Stimulated activated effector memory CD8-positive, alpha-beta T cell treated with anti-CD3 and anti-CD28 coated beads, Interleukin-12 subunit alpha, Interleukin-12 subunit beta, amount 100 ng/mL, for 72 hours (primary cell): ENCODE data around the gene DUSP16.

ENCODE experiments used
- ATAC-seq: fragments of 150-1000 bp; cut with Tn5 transposase; 2 replicates; pipeline ENCODE4 v1.10.0; 2021
- DNase-seq, 2 donors: peaks; one replicate each; pipeline ENCODE4 v3.0.0; 2021 to 2022; ENCODE audit warnings: low spot score in 2 of 2
- H3K27ac Mint-ChIP-seq: one replicate; pipeline ENCODE4 v1.8.0; 2022; ENCODE audit warnings: mild to moderate bottlenecking, mixed read lengths
- H3K36me3 Mint-ChIP-seq: one replicate; pipeline ENCODE4 v1.8.0; 2022; ENCODE audit warnings: mild to moderate bottlenecking, mixed read lengths
- H3K4me1 Mint-ChIP-seq: one replicate; pipeline ENCODE4 v1.8.0; 2022; ENCODE audit warnings: mixed read lengths
- H3K4me3 Mint-ChIP-seq: one replicate; pipeline ENCODE4 v1.8.0; 2022; ENCODE audit warnings: mild to moderate bottlenecking, mixed read lengths
- H3K9me3 Mint-ChIP-seq: one replicate; pipeline ENCODE4 v1.8.0; 2022; ENCODE audit warnings: mixed read lengths

The DUSP16 gene

DNA sequence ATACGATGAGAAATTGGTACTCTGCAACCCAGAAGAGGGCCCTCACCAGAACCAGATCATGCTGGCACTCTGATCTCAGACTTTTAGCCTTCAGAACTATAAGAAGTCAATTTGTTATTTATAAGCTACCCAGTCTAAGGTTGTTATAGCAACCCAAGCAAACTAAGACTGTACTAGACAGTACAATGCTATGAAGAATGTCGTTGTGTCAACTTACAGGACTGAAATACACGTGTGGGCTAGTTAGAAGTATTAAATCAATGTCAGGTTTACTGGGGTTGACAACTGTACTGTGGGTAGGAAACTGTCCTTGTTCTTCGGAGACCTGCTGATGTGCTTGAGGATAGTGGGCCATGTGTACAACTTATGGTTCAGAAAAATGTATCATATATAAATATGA, 19.7 kb downstream of the DUSP16 start:
- Mint-ChIP-seq H3K9me3 (no peaks in the 10 kb centered on the region), H3K4me1 (peaks cover 15% of the 10 kb centered on the region), H3K36me3 (peaks cover 44% of the 10 kb centered on the region), H3K4me3 (no peak overlapping the region), H3K27ac (no peak overlapping the region)
- DNase-seq (no peak), ATAC-seq (no peak)

- no peak overlapping the region for H3K27ac Mint-ChIP-seq
- H3K4me3 Mint-ChIP-seq, result no peak overlapping the region
- peaks cover 11% of the 10 kb centered on the region for H3K4me1 Mint-ChIP-seq
- peaks cover 40% of the 10 kb centered on the region for H3K36me3 Mint-ChIP-seq
- DNase-seq (no peak), ATAC-seq (no peak)
- no peaks in the 10 kb centered on the region for H3K9me3 Mint-ChIP-seq
These were observed 20.4 kb downstream of the DUSP16 start for GRCh38 chr12:12542286-12542685.

DNA sequence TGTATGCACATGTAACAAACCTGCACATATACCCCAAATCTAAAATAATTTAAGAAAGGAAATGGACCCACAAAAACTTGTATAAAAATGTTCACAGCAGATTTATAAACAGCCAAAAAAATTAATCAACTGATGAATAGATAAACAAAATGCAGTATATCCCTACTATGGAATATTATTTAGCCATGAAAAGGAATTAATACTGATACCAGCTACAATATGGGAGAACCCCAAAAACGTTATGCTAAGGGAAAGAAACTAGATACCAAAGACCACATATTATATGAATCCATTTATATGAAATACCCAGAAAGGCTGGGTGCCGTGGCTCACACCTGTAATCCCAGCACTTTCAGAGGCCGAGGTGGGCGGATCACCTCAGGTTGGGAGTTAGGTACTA, 20.9 kb downstream of the DUSP16 start:
- peaks cover 11% of the 10 kb centered on the region for H3K4me1 Mint-ChIP-seq
- H3K9me3 Mint-ChIP-seq, result no peaks in the 10 kb centered on the region
- DNase-seq (no peak), ATAC-seq (no peak)
- no peak overlapping the region for H3K27ac Mint-ChIP-seq
- H3K4me3 Mint-ChIP-seq, result no peak overlapping the region
- H3K36me3 Mint-ChIP-seq, result peaks cover 35% of the 10 kb centered on the region

GRCh38 chr12:12540261-12541013, 22.2 kb downstream of the DUSP16 start:
- H3K27ac Mint-ChIP-seq, result no peak overlapping the region

GRCh38 chr12:12539028-12539810, 23.4 kb downstream of the DUSP16 start:
- Mint-ChIP-seq H3K9me3 (no peaks in the 10 kb centered on the region), H3K27ac (no peak overlapping the region), H3K4me3 (no peak overlapping the region), H3K4me1 (peaks cover 15% of the 10 kb centered on the region), H3K36me3 (peaks cover 31% of the 10 kb centered on the region)
- DNase-seq, result no peak
- ATAC-seq, result no peak

More at GRCh38 chr12:12540261-12541013, 22.2 kb downstream of the DUSP16 start:
- H3K4me1 Mint-ChIP-seq, result peaks cover 14% of the 10 kb centered on the region
- H3K36me3 Mint-ChIP-seq, result peaks cover 21% of the 10 kb centered on the region
- ATAC-seq (no peak), DNase-seq (no peak)
- H3K9me3 Mint-ChIP-seq, result no peaks in the 10 kb centered on the region
- H3K4me3 Mint-ChIP-seq, result no peak overlapping the region

GRCh38 chr12:12538535-12538934, 24.1 kb downstream of the DUSP16 start:
- DNase-seq, result no peak
- Mint-ChIP-seq H3K9me3 (no peaks in the 10 kb centered on the region), H3K4me1 (peaks cover 15% of the 10 kb centered on the region), H3K4me3 (no peak overlapping the region), H3K27ac (no peak overlapping the region), H3K36me3 (peaks cover 31% of the 10 kb centered on the region)
- no peak for ATAC-seq

DNA sequence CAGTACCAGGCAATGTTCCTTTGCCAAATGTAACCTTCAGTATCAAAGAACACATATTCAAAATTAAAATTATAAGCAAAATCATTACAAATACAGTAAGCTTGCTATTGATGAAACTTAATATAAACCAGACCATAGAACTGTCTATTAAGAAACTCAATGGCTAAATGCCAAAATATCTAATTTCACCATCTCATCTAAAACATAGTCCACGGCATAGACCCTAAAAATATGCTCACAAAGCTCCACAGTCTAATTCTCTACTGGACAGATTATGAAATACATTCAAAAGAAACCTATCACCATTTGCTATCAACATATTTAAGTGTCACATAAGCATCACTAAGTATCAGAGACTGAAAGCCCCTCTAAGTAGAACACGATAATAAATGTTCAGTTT, 25.2 kb downstream of the DUSP16 start:
- Mint-ChIP-seq H3K36me3 (peaks cover 31% of the 10 kb centered on the region), H3K4me1 (peaks cover 15% of the 10 kb centered on the region), H3K4me3 (no peak overlapping the region), H3K27ac (no peak overlapping the region), H3K9me3 (no peaks in the 10 kb centered on the region)
- ATAC-seq (no peak), DNase-seq (no peak)

- Mint-ChIP-seq H3K36me3 (peaks cover 22% of the 10 kb centered on the region), H3K4me3 (no peak overlapping the region), H3K4me1 (peaks cover 4% of the 10 kb centered on the region), H3K27ac (no peak overlapping the region), H3K9me3 (no peaks in the 10 kb centered on the region)
- DNase-seq (no peak), ATAC-seq (no peak)
These were observed 27.7 kb downstream of the DUSP16 start for GRCh38 chr12:12534975-12535374.

- DNase-seq (no peak), ATAC-seq (no peak)
- Mint-ChIP-seq H3K9me3 (no peaks in the 10 kb centered on the region), H3K4me1 (peaks cover 8% of the 10 kb centered on the region), H3K27ac (peak overlapping the region; percentile 72), H3K36me3 (peaks cover 22% of the 10 kb centered on the region), H3K4me3 (no peak overlapping the region)
These were observed 28.3 kb downstream of the DUSP16 start for GRCh38 chr12:12534166-12534866.

DNA sequence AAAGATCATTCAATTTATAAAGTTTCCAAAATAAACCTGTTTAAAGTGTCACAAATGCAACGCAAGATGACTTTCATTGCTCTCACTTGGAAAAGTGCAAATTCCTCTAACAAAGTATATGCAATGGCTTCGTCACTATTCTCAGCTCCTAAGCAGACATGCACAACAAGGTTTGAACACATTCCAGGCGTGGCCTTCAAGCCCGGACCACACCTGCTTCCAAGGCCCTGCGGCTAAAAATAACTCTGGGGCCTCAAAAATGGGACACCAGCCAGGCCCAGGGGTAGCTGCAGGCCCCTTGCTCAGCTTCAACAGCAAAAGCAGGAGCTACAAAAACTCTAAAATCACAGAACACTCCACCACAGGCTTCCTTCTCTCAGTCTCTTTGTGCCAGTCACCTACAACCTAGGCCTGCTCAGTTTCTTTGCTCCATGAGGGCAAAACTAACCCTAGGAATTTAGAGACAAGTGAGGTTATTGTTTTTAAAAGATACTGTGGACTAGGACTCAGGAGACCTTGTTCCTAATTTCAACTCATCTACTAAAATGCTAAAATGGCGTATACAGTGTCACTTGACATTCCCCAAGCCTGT, 29.3 kb downstream of the DUSP16 start:
- no peak overlapping the region for H3K4me3 Mint-ChIP-seq
- H3K9me3 Mint-ChIP-seq, result no peaks in the 10 kb centered on the region
- peak overlapping the region; percentile 72 for H3K27ac Mint-ChIP-seq
- DNase-seq (no peak), ATAC-seq (no peak)
- peaks cover 22% of the 10 kb centered on the region for H3K36me3 Mint-ChIP-seq
- H3K4me1 Mint-ChIP-seq, result peaks cover 14% of the 10 kb centered on the region

- ATAC-seq, result no peak
- Mint-ChIP-seq H3K36me3 (peaks cover 22% of the 10 kb centered on the region), H3K4me1 (peaks cover 28% of the 10 kb centered on the region), H3K9me3 (no peaks in the 10 kb centered on the region), H3K4me3 (no peak overlapping the region), H3K27ac (no peak overlapping the region)
- no peak for DNase-seq
These were observed 31.5 kb downstream of the DUSP16 start for GRCh38 chr12:12531194-12531593.

DNA sequence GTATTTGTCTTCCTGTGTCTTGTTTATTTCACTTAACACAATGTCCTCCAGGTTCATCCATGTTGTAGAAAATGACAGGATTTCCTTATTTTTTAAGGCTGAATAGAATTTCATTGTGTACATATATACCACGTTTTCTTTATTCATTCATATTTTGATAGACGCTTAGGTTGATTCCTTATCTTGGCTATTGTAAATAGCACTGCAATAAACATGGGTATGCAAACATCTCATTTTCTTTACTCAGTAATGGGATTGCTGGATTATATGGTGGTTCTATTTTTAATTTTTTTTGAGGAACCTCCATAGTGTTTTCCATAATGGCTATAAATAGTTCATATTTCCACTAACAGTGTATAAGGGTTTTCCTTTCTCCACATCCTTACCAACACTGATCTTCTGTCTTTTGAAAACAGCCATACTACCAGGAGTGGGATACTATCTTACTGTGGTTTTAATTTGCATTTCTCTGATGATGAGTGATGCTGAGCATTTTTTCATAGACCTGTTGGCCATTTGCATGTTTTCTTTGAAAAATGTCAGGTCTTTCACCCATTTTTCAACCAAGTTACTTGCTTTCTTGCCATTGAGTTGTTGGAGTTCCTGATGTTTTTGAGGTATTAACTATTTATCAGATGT, 32.8 kb downstream of the DUSP16 start:
- H3K4me3 Mint-ChIP-seq, result no peak overlapping the region
- H3K36me3 Mint-ChIP-seq, result peaks cover 17% of the 10 kb centered on the region
- H3K4me1 Mint-ChIP-seq, result peaks cover 24% of the 10 kb centered on the region
- peak overlapping the region; percentile 0 for H3K27ac Mint-ChIP-seq
- no peaks in the 10 kb centered on the region for H3K9me3 Mint-ChIP-seq
- no peak for DNase-seq
- no peak for ATAC-seq

DNA sequence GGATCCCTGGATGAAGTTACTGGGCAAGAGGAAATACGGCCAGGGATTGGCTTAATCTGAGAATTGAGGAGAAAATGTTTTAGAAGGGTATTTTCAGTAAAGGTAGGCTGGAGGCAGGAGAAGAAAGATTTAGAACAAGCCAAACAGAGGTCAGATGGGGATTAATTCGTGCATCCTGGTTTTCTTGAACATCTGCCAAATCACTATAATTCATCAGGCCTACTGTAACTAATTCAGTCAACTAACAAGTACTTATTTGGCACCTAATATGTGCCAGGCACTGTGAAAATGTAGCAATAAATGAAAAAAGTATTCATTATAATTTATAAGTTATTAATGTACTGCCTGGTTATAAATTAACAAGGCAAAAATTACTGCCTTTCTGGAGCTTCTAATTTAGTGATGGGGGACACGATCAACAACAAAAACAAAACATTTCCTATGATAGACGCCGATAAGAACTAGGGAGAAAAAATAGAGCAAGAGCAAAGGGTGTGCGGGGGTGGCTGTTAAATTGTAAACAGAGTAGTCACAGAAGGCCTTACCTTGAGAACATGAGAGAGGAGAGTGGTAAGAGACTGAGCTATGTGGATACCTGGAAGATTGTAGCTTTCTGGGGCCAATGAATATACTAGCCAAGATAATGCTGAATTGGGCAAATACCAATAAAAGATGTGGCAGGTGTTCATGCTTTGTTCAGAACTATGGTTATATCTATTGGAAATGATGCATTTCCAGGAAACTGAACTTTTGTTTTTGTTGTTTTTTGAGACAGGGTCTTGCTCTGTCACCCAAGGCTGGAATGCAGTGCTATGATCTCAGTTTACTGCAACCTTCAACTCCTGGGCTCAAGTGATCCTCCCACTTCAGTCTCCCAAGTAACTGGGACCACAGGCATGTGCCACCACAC, 34.0 kb downstream of the DUSP16 start:
- peaks cover 30% of the 10 kb centered on the region for H3K4me1 Mint-ChIP-seq
- H3K27ac Mint-ChIP-seq, result peak overlapping the region; percentile 86
- H3K36me3 Mint-ChIP-seq, result peaks cover 12% of the 10 kb centered on the region
- DNase-seq (no peak), ATAC-seq (no peak)
- H3K4me3 Mint-ChIP-seq, result peak overlapping the region; percentile 5
- no peaks in the 10 kb centered on the region for H3K9me3 Mint-ChIP-seq

DNA sequence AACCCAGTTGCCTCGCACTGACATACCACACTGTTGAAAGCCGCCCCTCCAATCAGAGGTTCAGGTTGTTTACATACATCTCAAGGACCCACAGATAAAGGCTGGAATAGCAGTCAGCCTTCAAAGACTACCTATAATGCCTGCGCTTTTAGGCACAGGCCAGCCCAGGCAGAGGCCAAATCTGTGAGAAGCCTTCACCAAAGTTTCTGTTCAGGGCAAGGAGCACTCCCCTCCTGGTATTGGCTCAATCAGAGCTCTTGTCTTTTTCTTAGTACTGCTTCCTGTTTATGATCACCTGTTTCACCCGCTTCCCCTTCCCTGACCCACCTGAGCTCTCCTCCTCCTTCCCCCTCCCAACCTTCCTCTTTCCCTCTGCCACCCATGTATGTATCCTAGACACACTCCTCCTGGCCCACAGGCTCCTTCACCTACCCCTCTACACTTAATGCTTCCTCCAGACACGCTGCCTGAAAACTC, 34.8 kb downstream of the DUSP16 start:
- ATAC-seq (peak; percentile 34), DNase-seq (no peak)
- Mint-ChIP-seq H3K4me1 (peaks cover 32% of the 10 kb centered on the region), H3K36me3 (peaks cover 12% of the 10 kb centered on the region), H3K27ac (peak overlapping the region; percentile 86), H3K4me3 (peak overlapping the region; percentile 5), H3K9me3 (no peaks in the 10 kb centered on the region)
